Measurements from ENCODE around the gene SPRY4.

The SPRY4 gene

DNA sequence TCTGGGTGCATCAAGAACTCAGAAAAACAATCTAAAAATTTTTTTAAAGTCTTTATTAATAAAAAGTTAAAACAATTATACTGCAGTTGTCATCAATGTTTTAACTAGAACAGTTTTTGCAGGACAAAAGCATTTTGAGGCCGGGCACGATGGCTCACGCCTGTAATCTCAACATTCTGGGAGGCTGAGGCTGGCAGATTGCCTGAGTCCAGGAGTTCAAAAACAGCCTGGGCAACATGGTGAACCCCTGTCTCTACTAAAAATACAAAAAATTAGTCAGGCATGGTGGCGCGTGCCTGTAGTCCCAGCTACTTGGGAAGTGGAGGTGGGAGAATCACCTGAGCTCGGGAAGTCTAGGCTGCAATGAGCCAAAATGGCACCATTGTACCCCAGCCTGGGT is 5.2 kb upstream of the SPRY4 start:
- Histone ChIP-seq H3K4me1 (ENCODE audit: control insufficient read depth, insufficient read depth, low read length) (no peaks in the 10 kb centered on the region), H3K27me3 (ENCODE audit: control insufficient read depth, insufficient read depth, low read length) (peaks cover 3% of the 10 kb centered on the region), H3K9ac (ENCODE audit: low read length) (no peak overlapping the region), H3K27ac (ENCODE audit: low read depth, low read length) (no peak overlapping the region), H3K4me3 (ENCODE audit: low read length) (no peak overlapping the region), H3K36me3 (ENCODE audit: control insufficient read depth, insufficient read depth, low read length) (no peaks in the 10 kb centered on the region)

DNA sequence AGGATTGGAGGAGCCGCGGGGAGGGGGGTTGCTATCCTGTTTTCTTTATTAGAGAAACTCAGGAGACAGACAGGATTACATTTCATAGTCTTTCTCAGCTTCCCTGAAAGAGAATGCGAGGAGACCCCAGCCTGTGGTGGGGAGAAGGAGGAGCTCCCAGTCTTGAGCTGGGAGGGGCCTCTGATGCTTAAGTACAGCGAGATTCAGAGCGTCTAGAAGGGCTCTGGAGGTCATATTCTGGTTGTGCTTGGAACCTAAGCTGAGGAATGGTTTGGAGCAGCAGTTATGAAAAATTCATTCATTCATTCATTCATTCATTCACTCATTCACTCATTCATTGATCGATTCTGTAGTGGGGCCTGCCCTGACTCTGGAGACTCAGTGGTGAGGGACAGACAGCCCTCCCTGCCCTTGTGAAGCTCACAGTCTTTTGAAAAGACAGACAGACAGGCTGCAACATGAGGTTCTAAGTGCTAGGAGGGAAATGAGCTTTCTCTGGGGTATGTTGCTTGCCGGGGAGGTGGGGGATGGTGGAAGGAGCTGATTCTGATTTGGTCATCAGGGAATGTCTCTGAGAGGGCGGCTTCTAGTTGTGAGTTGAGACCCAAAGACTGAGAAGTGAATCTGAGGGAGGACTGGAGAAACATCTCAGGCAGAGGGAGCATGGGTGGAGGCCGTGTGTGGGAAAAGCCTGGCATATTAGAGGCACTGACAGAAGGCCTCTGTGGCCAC is 2.5 kb upstream of the SPRY4 start:
- Histone ChIP-seq H3K36me3 (ENCODE audit: control insufficient read depth, insufficient read depth, low read length) (no peaks in the 10 kb centered on the region), H3K27me3 (ENCODE audit: control insufficient read depth, insufficient read depth, low read length) (peaks cover 13% of the 10 kb centered on the region), H3K4me1 (ENCODE audit: control insufficient read depth, insufficient read depth, low read length) (peaks cover 3% of the 10 kb centered on the region), H3K9ac (ENCODE audit: low read length) (no peak overlapping the region), H3K27ac (ENCODE audit: low read depth, low read length) (peak overlapping the region; percentile 43), H3K4me3 (ENCODE audit: low read length) (no peak overlapping the region)

DNA sequence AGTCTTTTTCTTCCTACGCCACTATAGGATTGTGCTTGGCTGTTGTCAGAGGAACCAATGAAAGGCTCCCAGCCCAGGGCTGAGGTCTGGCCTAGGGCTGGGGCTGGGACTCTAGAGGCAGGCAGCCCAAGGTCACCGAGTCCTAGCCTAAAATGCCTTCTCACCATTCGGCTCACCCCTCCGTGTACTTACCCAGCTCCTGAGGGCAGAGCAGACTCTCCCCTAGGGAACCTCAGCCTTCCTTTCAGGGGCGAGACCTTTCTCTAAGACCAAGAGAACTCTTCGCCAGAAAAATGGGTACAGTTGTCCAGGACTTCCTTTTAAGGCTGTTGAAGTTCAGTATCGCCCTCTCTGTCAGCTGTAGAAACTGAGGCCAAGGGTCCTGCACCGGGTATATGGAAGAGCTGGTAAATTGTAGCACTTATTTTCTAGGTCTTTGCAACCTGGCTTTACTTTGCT is 1.7 kb upstream of the SPRY4 start:
- Histone ChIP-seq H3K9ac (ENCODE audit: low read length) (no peak overlapping the region), H3K4me3 (ENCODE audit: low read length) (no peak overlapping the region)

GRCh38 chr5:142325725-142326479 is 1.1 kb upstream of the SPRY4 start:
- H3K4me1 ChIP-seq (ENCODE audit: control insufficient read depth, insufficient read depth, low read length) = peaks cover 3% of the 10 kb centered on the region
- no peak overlapping the region for H3K9ac ChIP-seq (ENCODE audit: low read length)
- peak overlapping the region; percentile 86 for H3K4me3 ChIP-seq (ENCODE audit: low read length)
- H3K27me3 ChIP-seq (ENCODE audit: control insufficient read depth, insufficient read depth, low read length) = peaks cover 15% of the 10 kb centered on the region
- H3K27ac ChIP-seq (ENCODE audit: low read depth, low read length) = peak overlapping the region; percentile 60
- H3K36me3 ChIP-seq (ENCODE audit: control insufficient read depth, insufficient read depth, low read length) = no peaks in the 10 kb centered on the region

More for the DNA sequence above, 1.7 kb upstream of the SPRY4 start:
- Histone ChIP-seq H3K36me3 (ENCODE audit: control insufficient read depth, insufficient read depth, low read length) (no peaks in the 10 kb centered on the region), H3K4me1 (ENCODE audit: control insufficient read depth, insufficient read depth, low read length) (peaks cover 3% of the 10 kb centered on the region), H3K27ac (ENCODE audit: low read depth, low read length) (peak overlapping the region; percentile 60), H3K27me3 (ENCODE audit: control insufficient read depth, insufficient read depth, low read length) (peaks cover 13% of the 10 kb centered on the region)

- Histone ChIP-seq H3K4me3 (ENCODE audit: low read length) (peak overlapping the region; percentile 86), H3K4me1 (ENCODE audit: control insufficient read depth, insufficient read depth, low read length) (peaks cover 3% of the 10 kb centered on the region), H3K27me3 (ENCODE audit: control insufficient read depth, insufficient read depth, low read length) (peaks cover 15% of the 10 kb centered on the region), H3K9ac (ENCODE audit: low read length) (peak overlapping the region; percentile 85), H3K36me3 (ENCODE audit: control insufficient read depth, insufficient read depth, low read length) (no peaks in the 10 kb centered on the region), H3K27ac (ENCODE audit: low read depth, low read length) (peak overlapping the region; percentile 70)
These were observed 518 bp downstream of the SPRY4 start for GRCh38 chr5:142324136-142324870.

- peaks cover 15% of the 10 kb centered on the region for H3K27me3 ChIP-seq (ENCODE audit: control insufficient read depth, insufficient read depth, low read length)
- H3K36me3 ChIP-seq (ENCODE audit: control insufficient read depth, insufficient read depth, low read length) = no peaks in the 10 kb centered on the region
- peak overlapping the region; percentile 85 for H3K9ac ChIP-seq (ENCODE audit: low read length)
- peak overlapping the region; percentile 86 for H3K4me3 ChIP-seq (ENCODE audit: low read length)
- H3K27ac ChIP-seq (ENCODE audit: low read depth, low read length) = peak overlapping the region; percentile 70
- peaks cover 3% of the 10 kb centered on the region for H3K4me1 ChIP-seq (ENCODE audit: control insufficient read depth, insufficient read depth, low read length)
These were observed 1.2 kb downstream of the SPRY4 start for GRCh38 chr5:142323480-142324135.

DNA sequence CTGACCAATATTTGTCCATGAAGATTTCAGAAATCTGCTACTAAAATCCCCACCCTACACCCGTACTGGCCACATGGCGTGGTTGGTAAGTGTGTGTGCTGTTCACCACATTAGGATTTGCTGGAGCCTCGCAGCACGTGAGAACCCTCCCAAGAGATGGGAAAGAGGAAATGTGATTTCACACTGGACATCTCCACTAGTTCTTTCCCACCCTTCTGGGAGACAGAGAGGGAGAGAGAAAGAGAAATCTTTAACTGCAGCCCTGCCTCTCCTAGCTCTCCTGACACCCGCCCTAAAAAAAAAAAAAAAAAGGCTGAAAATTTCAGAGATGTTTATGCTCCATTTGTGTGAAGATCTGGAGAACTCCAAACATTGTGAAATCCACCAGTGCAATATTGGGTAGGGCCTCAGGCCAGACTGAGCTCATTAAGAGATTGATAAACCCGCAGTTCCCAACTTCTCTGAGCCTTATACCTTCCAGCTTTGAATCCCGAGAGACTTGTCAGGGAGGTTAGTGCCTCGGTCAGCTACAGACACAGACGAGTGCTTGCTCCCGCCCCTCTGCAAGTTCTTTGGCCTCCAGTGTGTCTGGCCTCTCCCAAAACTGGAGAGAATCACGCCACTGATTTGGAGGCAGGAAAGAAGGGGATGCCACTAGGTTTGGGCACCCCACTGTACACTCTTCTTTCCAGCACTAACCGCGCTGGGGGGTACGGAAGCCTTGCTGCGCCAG is 1.9 kb downstream of the SPRY4 start:
- peaks cover 3% of the 10 kb centered on the region for H3K4me1 ChIP-seq (ENCODE audit: control insufficient read depth, insufficient read depth, low read length)

GRCh38 chr5:142322403-142322746 is 2.4 kb downstream of the SPRY4 start:
- Histone ChIP-seq H3K9ac (ENCODE audit: low read length) (no peak overlapping the region), H3K4me3 (ENCODE audit: low read length) (no peak overlapping the region), H3K27me3 (ENCODE audit: control insufficient read depth, insufficient read depth, low read length) (peaks cover 12% of the 10 kb centered on the region), H3K4me1 (ENCODE audit: control insufficient read depth, insufficient read depth, low read length) (peaks cover 3% of the 10 kb centered on the region), H3K36me3 (ENCODE audit: control insufficient read depth, insufficient read depth, low read length) (no peaks in the 10 kb centered on the region), H3K27ac (ENCODE audit: low read depth, low read length) (no peak overlapping the region)

More for the DNA sequence above, 1.9 kb downstream of the SPRY4 start:
- H3K27me3 ChIP-seq (ENCODE audit: control insufficient read depth, insufficient read depth, low read length) = peaks cover 15% of the 10 kb centered on the region
- peak overlapping the region; percentile 86 for H3K4me3 ChIP-seq (ENCODE audit: low read length)
- H3K9ac ChIP-seq (ENCODE audit: low read length) = no peak overlapping the region
- no peaks in the 10 kb centered on the region for H3K36me3 ChIP-seq (ENCODE audit: control insufficient read depth, insufficient read depth, low read length)
- peak overlapping the region; percentile 19 for H3K27ac ChIP-seq (ENCODE audit: low read depth, low read length)

- H3K36me3 ChIP-seq (ENCODE audit: control insufficient read depth, insufficient read depth, low read length) = no peaks in the 10 kb centered on the region
- H3K4me3 ChIP-seq (ENCODE audit: low read length) = peak overlapping the region; percentile 44
- peaks cover 11% of the 10 kb centered on the region for H3K27me3 ChIP-seq (ENCODE audit: control insufficient read depth, insufficient read depth, low read length)
- no peak overlapping the region for H3K9ac ChIP-seq (ENCODE audit: low read length)
- H3K4me1 ChIP-seq (ENCODE audit: control insufficient read depth, insufficient read depth, low read length) = peaks cover 3% of the 10 kb centered on the region
- peak overlapping the region; percentile 30 for H3K27ac ChIP-seq (ENCODE audit: low read depth, low read length)
These were observed 3.8 kb downstream of the SPRY4 start for GRCh38 chr5:142320851-142321560.

DNA sequence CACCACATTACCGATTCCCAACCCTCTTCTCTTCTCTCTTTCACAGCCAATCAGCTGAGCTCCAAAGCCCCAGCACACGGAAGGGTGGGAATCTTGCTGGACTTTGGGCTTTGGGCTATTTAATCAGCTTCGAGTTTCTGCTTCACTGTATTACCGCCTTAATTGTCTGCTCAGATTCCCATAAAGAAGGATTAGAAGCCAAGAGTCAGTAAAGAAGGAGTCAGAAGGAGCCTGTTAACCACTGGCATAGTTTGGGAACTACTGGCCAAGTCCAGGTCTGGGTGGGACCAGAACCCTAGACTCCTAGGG is 4.4 kb downstream of the SPRY4 start:
- H3K4me1 ChIP-seq (ENCODE audit: control insufficient read depth, insufficient read depth, low read length) = peaks cover 3% of the 10 kb centered on the region
- H3K4me3 ChIP-seq (ENCODE audit: low read length) = no peak overlapping the region
- H3K27me3 ChIP-seq (ENCODE audit: control insufficient read depth, insufficient read depth, low read length) = peaks cover 11% of the 10 kb centered on the region
- H3K36me3 ChIP-seq (ENCODE audit: control insufficient read depth, insufficient read depth, low read length) = no peaks in the 10 kb centered on the region
- H3K27ac ChIP-seq (ENCODE audit: low read depth, low read length) = no peak overlapping the region
- no peak overlapping the region for H3K9ac ChIP-seq (ENCODE audit: low read length)
